IPS-15b (cell line): ENCODE data around the gene STK32C.
"Not testable (repeated sequence)": the region's sequence is repeated elsewhere in the genome, so short reads cannot be mapped to it uniquely, and the experiment has no call there.

Experiments used
- H3K27me3 ChIP-seq: one replicate; pipeline ENCODE4 v1.6.1; 2013; ENCODE audit warnings: low read length; ENCODE audit not compliant: control insufficient read depth, insufficient read depth
- H3K36me3 ChIP-seq: one replicate; pipeline ENCODE4 v1.6.1; 2013; ENCODE audit warnings: low read length; ENCODE audit not compliant: control insufficient read depth, insufficient read depth
- H3K4me1 ChIP-seq: one replicate; pipeline ENCODE4 v1.6.1; 2013; ENCODE audit warnings: mild to moderate bottlenecking, low read length; ENCODE audit not compliant: control insufficient read depth, insufficient read depth
- H3K4me3 ChIP-seq: one replicate; pipeline ENCODE4 v1.5.1; 2013; ENCODE audit warnings: low read depth, low read length
- H3K9ac ChIP-seq: one replicate; pipeline ENCODE4 v1.6.1; 2013; ENCODE audit warnings: low read depth, mild to moderate bottlenecking, low read length
- H3K9me3 ChIP-seq: one replicate; pipeline ENCODE4 v1.6.1; 2013; ENCODE audit warnings: mild to moderate bottlenecking, low read length; ENCODE audit not compliant: control insufficient read depth, insufficient read depth

STK32C gene

DNA sequence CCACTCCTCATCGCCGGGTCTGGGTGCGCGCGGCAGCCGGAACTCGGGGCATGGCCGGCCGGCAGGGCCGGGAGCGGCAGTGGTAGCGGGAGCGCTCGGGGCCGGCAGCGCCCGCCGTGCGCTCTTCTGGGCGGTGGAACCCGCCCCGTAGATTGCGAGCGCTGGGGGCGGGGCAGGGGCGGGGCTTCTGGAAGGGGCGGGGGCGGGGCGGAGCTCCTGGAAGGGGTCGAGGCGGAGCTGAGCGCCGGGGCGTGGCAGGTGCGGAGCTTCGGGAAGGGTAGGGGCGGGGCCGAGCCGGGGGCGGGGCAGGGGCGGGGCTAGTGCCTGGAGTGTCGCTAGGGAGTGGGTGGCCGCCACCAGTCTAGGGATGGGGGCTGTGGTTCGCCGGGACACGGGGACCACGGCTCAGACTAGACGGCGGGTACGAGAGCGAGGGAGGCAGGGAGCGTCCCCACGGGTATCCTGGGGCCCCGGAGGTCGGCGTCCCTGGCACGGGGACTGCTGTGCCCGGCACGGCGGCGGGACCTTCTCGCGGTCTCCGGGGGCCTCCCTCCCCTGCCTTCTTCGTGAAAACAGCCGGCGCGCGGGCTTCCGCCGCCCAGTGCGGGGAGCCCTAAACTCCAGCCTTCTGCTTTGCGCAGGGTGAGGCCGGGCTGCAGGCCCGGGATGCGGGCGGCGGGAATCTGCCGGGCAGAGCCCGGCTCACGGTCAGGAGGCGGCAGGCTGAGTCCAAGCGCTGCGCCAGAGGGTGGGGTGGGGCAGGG lies at the start of gene STK32C:
Gene STK32C (minus strand): TSS at position 128 of the 764 bp plus-strand sequence. CDS start 117 bp downstream, at position 11.
- Histone ChIP-seq H3K4me3 (peak within 1 kb of the TSS; percentile 66), H3K4me1 (no peaks in the 10 kb centered on the region), H3K9me3 (no peaks in the 10 kb centered on the region), H3K9ac (no peak within 1 kb of the TSS), H3K27me3 (peaks cover 36% of the 10 kb centered on the region), H3K36me3 (no peaks in the 10 kb centered on the region)

DNA sequence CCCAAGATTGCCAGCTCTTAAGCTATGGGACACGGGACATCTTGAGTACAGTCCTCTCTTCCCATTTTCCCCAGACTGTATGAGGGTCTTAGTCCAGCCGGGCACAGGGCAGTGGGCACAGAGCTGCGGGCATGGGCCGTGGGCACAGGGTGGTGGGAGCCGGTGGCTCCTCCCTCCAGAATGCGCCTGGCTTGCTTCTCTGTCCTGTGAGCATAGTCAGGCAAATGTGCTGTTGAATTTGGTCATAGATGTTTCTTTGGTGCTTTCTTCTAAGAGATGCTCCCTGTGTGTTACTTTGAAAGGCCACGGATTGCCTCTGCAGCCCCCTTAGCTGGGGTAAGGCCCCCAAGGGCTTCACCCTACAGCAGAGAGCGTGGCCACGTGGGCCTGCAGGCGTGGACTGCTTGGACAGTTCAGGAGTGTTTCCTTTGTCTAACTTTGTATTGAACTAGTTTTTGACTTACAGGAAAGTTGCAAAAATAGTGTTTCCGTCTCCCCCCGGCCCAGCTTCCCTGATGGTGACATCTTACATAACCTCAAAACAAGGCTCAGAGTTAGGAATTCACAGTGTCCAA lies 49.0 kb upstream of the STK32C start:
- Histone ChIP-seq H3K4me1 (no peaks in the 10 kb centered on the region), H3K9ac (no peak overlapping the region), H3K9me3 (no peaks in the 10 kb centered on the region), H3K27me3 (no peaks in the 10 kb centered on the region), H3K36me3 (no peaks in the 10 kb centered on the region), H3K4me3 (no peak overlapping the region)

GRCh38 chr10:132355754-132356153 lies 48.0 kb upstream of the STK32C start:
- H3K36me3 ChIP-seq: no peaks in the 10 kb centered on the region
- no peaks in the 10 kb centered on the region for H3K27me3 ChIP-seq
- H3K9me3 ChIP-seq: no peaks in the 10 kb centered on the region
- H3K4me3 ChIP-seq: no peak overlapping the region
- H3K9ac ChIP-seq: no peak overlapping the region
- H3K4me1 ChIP-seq: no peaks in the 10 kb centered on the region

- H3K36me3 ChIP-seq: no peaks in the 10 kb centered on the region
- no peaks in the 10 kb centered on the region for H3K27me3 ChIP-seq
- H3K4me1 ChIP-seq: no peaks in the 10 kb centered on the region
- no peak overlapping the region for H3K9ac ChIP-seq
- no peaks in the 10 kb centered on the region for H3K9me3 ChIP-seq
- no peak overlapping the region for H3K4me3 ChIP-seq
These were observed 47.5 kb upstream of the STK32C start for GRCh38 chr10:132355297-132355696.

- Histone ChIP-seq H3K9me3 (no peaks in the 10 kb centered on the region), H3K9ac (no peak overlapping the region), H3K27me3 (no peaks in the 10 kb centered on the region), H3K36me3 (no peaks in the 10 kb centered on the region), H3K4me3 (no peak overlapping the region), H3K4me1 (no peaks in the 10 kb centered on the region)
These were observed 46.8 kb upstream of the STK32C start for GRCh38 chr10:132354356-132355094.

DNA sequence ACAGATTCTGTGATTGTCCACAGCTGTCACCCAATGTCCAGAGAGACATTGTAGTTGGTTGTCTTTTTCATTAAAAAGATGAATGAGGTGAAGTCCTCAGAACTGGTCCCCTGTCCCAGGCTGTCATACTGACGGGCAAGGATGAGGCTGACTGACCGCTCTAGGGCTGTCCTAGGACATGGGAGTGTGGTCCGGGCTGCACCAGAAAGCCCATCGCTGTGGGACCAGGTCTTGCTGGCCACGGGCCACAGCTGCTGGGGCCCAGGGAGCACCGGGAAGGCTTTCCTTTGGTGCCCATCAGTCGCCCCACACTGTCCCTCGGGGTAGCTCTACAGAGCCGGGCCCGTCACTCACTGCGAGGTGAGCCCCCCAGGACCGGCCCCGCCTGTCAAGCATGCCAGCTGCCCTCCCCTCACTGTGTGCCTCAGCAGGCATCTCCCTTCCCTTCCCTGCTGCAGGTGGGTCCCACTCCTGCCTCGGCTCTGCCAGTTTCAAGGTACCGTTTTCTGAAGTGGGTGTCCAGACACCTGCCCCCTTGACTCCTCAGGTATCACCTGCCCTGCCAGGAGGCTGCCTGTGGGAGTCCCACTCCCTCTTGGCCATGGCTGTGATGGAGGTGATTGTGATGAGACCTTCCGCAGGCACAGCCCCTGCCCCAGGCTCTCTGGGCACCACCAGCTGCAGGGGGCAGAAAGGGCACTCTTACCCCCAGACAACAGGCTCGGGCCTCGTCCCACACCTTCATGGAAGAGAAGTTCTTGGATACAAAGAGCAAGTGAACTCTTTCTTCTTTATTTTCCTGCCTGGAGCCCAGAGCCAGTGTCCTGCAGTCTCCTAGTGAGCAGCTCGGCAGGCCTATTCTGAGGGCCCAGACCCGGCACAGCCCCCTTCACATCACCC lies 46.0 kb upstream of the STK32C start:
- H3K36me3 ChIP-seq: no peaks in the 10 kb centered on the region
- no peaks in the 10 kb centered on the region for H3K9me3 ChIP-seq
- H3K4me1 ChIP-seq: no peaks in the 10 kb centered on the region
- H3K4me3 ChIP-seq: no peak overlapping the region
- no peaks in the 10 kb centered on the region for H3K27me3 ChIP-seq
- no peak overlapping the region for H3K9ac ChIP-seq

DNA sequence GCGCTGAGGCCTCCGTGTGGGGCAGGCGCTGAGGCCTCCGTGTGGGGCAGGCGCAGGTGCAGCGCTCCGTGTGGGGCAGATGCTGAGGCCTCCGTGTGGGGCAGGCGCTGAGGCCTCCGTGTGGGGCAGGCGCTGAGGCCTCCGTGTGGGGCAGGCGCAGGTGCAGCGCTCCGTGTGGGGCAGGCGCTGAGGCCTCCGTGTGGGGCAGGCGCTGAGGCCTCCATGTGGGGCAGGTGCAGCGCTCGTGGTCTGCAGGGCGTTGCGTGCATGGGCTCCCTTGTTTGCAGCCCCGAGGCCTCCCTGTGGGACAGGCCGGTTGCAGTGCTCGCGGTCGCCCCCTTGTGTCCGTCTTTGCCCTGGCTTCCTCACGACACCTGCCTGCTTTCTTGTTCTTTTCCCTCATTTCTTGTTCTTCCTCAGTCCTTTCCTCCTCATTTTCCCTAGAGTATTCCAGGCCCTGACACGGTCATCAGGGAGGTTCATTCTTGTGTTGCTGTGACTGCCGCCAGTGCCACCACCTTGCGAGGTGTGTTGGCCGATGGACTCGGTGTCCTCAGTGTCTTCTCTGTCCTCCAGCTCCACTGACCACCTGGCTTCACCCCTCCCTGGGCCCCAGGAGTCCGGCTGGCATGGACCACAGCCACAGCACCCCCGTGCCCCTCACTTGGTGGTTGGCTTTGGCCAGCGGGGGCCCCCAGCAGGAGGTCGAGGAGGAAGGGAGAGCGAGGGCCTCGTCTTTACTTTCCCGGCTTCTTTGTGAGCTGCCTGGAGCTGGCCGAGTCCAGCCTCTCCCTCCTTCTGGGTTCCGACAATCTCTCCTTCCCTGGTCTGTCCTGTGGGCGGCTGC lies 44.9 kb upstream of the STK32C start:
- not testable (repeated sequence) for H3K36me3 ChIP-seq, H3K9ac ChIP-seq, H3K4me1 ChIP-seq

GRCh38 chr10:132351611-132352010 lies 43.9 kb upstream of the STK32C start:
- Histone ChIP-seq H3K36me3 (no peaks in the 10 kb centered on the region), H3K27me3 (no peaks in the 10 kb centered on the region), H3K9ac (no peak overlapping the region), H3K4me3 (no peak overlapping the region), H3K9me3 (no peaks in the 10 kb centered on the region), H3K4me1 (no peaks in the 10 kb centered on the region)

More for the DNA sequence above, 44.9 kb upstream of the STK32C start:
- not testable (repeated sequence) for H3K9me3 ChIP-seq, H3K27me3 ChIP-seq, H3K4me3 ChIP-seq

GRCh38 chr10:132350946-132351345 lies 43.2 kb upstream of the STK32C start:
- Histone ChIP-seq H3K4me3 (no peak overlapping the region), H3K27me3 (no peaks in the 10 kb centered on the region), H3K9me3 (no peaks in the 10 kb centered on the region), H3K9ac (no peak overlapping the region), H3K36me3 (no peaks in the 10 kb centered on the region), H3K4me1 (no peaks in the 10 kb centered on the region)

GRCh38 chr10:132350391-132350790 lies 42.6 kb upstream of the STK32C start:
- no peaks in the 10 kb centered on the region for H3K4me1 ChIP-seq
- H3K9me3 ChIP-seq: no peaks in the 10 kb centered on the region
- no peak overlapping the region for H3K9ac ChIP-seq
- H3K4me3 ChIP-seq: no peak overlapping the region
- no peaks in the 10 kb centered on the region for H3K27me3 ChIP-seq
- H3K36me3 ChIP-seq: no peaks in the 10 kb centered on the region
